Right lobe of liver (tissue), 6 donors: ENCODE results near the gene PTPRN2. TPM values are rescaled to one million over a fixed set of nuclear protein-coding genes. Genes with fewer than 3 reads are reported as not detected.
"Not testable (repeated sequence)": the region's sequence is repeated elsewhere in the genome, so short reads cannot be mapped to it uniquely, and the experiment has no call there.

Source experiments
- ATAC-seq, 4 donors: fragments of 200-7000 bp; cut with Tn5 transposase; one replicate each; pipeline ENCODE4 v1.9.1; 2020; ENCODE audit warnings: mild to moderate bottlenecking in 4 of 4, moderate library complexity in 4 of 4
- DNase-seq, 3 donors: peaks; one replicate each; pipeline ENCODE4 v3.0.0-alpha.2; 2020
- H3K27ac ChIP-seq, 3 donors: fragments of 200-600 bp; one replicate each; pipeline ENCODE4 v1.8.0; 2022
- H3K27me3 ChIP-seq, 2 donors: fragments of 200-600 bp; one replicate each; pipeline ENCODE4 v1.8.0; 2022
- H3K36me3 ChIP-seq, 4 donors: fragments of 200-600 bp; sonication (generic) in 1 of 4; one replicate each; pipeline versions ENCODE4 v1.5.1 to v1.8.0; 2017 to 2022; ENCODE audit warnings: control low read depth in 1 of 4
- H3K4me1 ChIP-seq, 4 donors: fragments of 200-600 bp; sonication (generic) in 1 of 4; one replicate each; pipeline versions ENCODE4 v1.5.1 to v1.8.0; 2017 to 2022; ENCODE audit warnings: control low read depth in 1 of 4
- H3K4me3 ChIP-seq, 3 donors: fragments of 200-600 bp; one replicate each; pipeline ENCODE4 v1.8.0; 2022
- H3K9me3 ChIP-seq, 4 donors: fragments of 200-600 bp; sonication (generic) in 1 of 4; one replicate each; pipeline versions ENCODE4 v1.5.1 to v1.8.0; 2017 to 2022; ENCODE audit warnings: control low read depth in 1 of 4
- CTCF ChIP-seq, 4 donors: fragments of 200-600 bp in 3 of 4; fragments of 450-650 bp in 1 of 4; IDR thresholded peaks; one replicate each; pipeline versions ENCODE4 v1.5.1 to v1.8.0; 2016 to 2022; ENCODE audit warnings: antibody characterized with exemption in 4 of 4, mild to moderate bottlenecking in 2 of 4
- POLR2A ChIP-seq: fragments of 450-650 bp; IDR thresholded peaks from one replicate; pipeline ENCODE4 v1.6.1; 2017; ENCODE audit warnings: antibody characterized with exemption, mild to moderate bottlenecking
- WGBS: methylation state at CpG from one replicate; pipeline ENCODE4 v1.1.6; 2018; ENCODE audit warnings: low coverage, low lambda C conversion rate; ENCODE audit not compliant: insufficient coverage; ENCODE audit errors: missing lambda C conversion rate; 5-methylcytosine and 5-hydroxymethylcytosine counted together
- intact Hi-C, 2 donors: fragments of 100-400 bp; cut with DNase I; formaldehyde crosslinking; loops; one replicate each; pipeline versions ENCODE4 v1.11.2 to v1.14.1; 2022
- total RNA-seq, 6 experiments: library from RNA; depleted of rRNA in 2 of 6; stranded (reverse); fragments of >200 nt in 2 of 6; fragmentation: NEBNext Ultra II Directional in 3 of 6; extraction: Animal tissue kit (Norgen Biotek cat#: 25700) in 3 of 6; gene quantifications; one replicate each; pipeline versions ENCODE4 v1.1.0 to v1.2.4, GENCODE V29; 2016 to 2023
- donor health status: DM: no; HTN: yes; CAD: no.
- donor health status: DM: no; HTN: no; CAD: no.
- donor health status: DM: no; HTN: no; CAD: no.
- donor health status: DM: no; HTN: yes; CAD: no.
- donor health status: DM: no; HTN: yes; CAD: no.

The PTPRN2 gene
- total RNA-seq, 6 experiments from 2014 or later = 0.15 to 0.87 (median 0.67) TPM

- intact Hi-C loops = no loop called here
These were observed 427.4 kb downstream of the PTPRN2 start for GRCh38 chr7:158160199-158160598.

DNA sequence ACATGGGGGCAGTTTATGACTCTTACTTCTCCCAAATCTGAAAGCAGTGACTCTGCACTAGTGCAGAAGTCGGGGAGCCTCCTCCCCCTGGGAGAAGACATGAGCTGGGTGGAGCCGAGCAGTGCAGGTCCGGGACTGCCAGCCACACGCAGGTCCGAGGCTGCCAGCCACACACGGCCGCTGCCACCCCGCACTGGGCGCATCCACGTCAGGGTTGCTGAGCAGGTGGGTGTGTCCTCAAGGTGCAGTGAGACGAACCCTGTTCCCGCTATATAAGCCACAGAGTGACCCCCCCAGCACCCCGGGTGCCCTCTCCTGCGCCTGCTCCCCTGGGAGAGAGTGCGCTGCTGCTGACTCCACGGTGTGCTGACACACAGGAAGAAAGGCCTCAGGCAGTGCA, 430.2 kb downstream of the PTPRN2 start:
- no peaks in the 10 kb centered on the region for H3K4me1 ChIP-seq
- TF ChIP-seq POLR2A (no peak), CTCF (IDR thresholded peaks at IDR 0.05) (no peak)
- intact Hi-C loops = no loop called here
- H3K4me3 ChIP-seq = no peak overlapping the region
- no peak overlapping the region for H3K27ac ChIP-seq
- H3K36me3 ChIP-seq = no peaks in the 10 kb centered on the region
- WGBS = no CpG with 5 or more reads among the region's 16 CpGs
- peak in 1 of 4 donors; percentile 36 for ATAC-seq
- no peak for DNase-seq
- H3K9me3 ChIP-seq = no peaks in the 10 kb centered on the region
- no peaks in the 10 kb centered on the region for H3K27me3 ChIP-seq

More at GRCh38 chr7:158160199-158160598, 427.4 kb downstream of the PTPRN2 start:
- no peak overlapping the region for H3K27ac ChIP-seq
- H3K4me3 ChIP-seq = no peak overlapping the region
- DNase-seq (no peak), ATAC-seq (no peak)
- no peaks in the 10 kb centered on the region for H3K9me3 ChIP-seq
- no peaks in the 10 kb centered on the region for H3K27me3 ChIP-seq
- 45% methylated on average over 3 of the region's 5 CpGs for WGBS
- no peak for TF ChIP-seq POLR2A
- TF ChIP-seq CTCF (IDR thresholded peaks at IDR 0.05) = no peak
- no peaks in the 10 kb centered on the region for H3K36me3 ChIP-seq
- no peaks in the 10 kb centered on the region for H3K4me1 ChIP-seq

- ATAC-seq (peak in 2 of 4 donors; percentile 43 to 72), DNase-seq (peak in 2 of 3 donors; percentile 74 to 91)
- intact Hi-C loops, H3K9me3 ChIP-seq, H3K27ac ChIP-seq, H3K4me3 ChIP-seq, H3K27me3 ChIP-seq, H3K4me1 ChIP-seq, H3K36me3 ChIP-seq: not testable (repeated sequence)
- WGBS = 65% methylated on average over 17 of the region's 17 CpGs
These were observed 436.4 kb downstream of the PTPRN2 start for GRCh38 chr7:158151273-158151672.

GRCh38 chr7:158150234-158150633, 437.4 kb downstream of the PTPRN2 start:
- TF ChIP-seq POLR2A = no peak
- TF ChIP-seq CTCF (IDR thresholded peaks at IDR 0.05) = no peak
- Histone ChIP-seq H3K36me3 (no peaks in the 10 kb centered on the region), H3K27me3 (no peaks in the 10 kb centered on the region), H3K9me3 (no peaks in the 10 kb centered on the region), H3K4me3 (no peak overlapping the region), H3K4me1 (no peaks in the 10 kb centered on the region), H3K27ac (no peak overlapping the region)
- DNase-seq = no peak
- intact Hi-C loops = no loop called here
- ATAC-seq = no peak
- WGBS = 57% methylated on average over 3 of the region's 7 CpGs

DNA sequence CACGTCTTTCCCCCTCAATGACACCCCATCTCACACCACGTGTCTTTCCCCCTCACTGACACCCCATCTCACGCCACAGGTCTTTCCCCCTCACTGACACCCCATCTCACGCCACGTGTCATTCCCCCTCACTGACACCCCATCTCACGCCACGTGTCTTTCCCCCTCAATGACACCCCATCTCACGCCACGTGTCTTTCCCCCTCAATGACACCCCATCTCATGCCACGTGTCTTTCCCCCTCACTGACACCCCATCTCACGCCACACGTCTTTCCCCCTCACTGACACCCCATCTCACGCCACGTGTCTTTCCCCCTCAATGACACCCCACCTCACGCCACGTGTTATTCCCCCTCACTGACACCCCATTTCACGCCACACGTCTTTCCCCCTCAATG, 440.2 kb downstream of the PTPRN2 start:
- H3K9me3 ChIP-seq, H3K4me3 ChIP-seq, intact Hi-C loops, H3K36me3 ChIP-seq, H3K27me3 ChIP-seq, H3K27ac ChIP-seq, DNase-seq, H3K4me1 ChIP-seq, ATAC-seq: not testable (repeated sequence)
- 85% methylated on average over 18 of the region's 18 CpGs for WGBS

DNA sequence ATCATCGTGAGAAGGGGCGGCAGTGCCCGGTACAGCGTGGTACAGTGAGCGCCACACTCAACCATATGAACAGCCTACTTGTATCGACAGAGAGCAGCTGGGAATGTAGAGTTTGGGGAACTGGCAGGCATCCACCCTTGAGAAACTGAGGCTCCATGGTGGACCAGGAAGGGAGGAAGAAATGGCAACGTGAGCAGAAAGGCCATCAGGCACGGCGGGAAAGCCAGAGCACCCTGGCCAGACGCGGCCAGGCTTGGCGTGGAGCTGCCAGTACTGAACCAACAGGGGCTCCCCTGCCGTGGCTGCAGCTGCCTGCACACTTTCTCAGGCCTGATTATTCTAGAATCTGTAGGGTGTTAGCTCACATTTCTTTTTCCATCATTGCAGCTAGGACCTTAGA, 442.3 kb downstream of the PTPRN2 start:
- no peak for DNase-seq
- WGBS = 84% methylated on average over 5 of the region's 13 CpGs

More for the DNA sequence above, 442.3 kb downstream of the PTPRN2 start:
- H3K4me3 ChIP-seq = no peak overlapping the region
- intact Hi-C loops = no loop called here
- no peaks in the 10 kb centered on the region for H3K9me3 ChIP-seq
- no peaks in the 10 kb centered on the region for H3K27me3 ChIP-seq
- no peak for TF ChIP-seq CTCF (IDR thresholded peaks at IDR 0.05)
- TF ChIP-seq POLR2A = no peak
- no peaks in the 10 kb centered on the region for H3K4me1 ChIP-seq
- ATAC-seq = no peak
- H3K36me3 ChIP-seq = no peaks in the 10 kb centered on the region
- no peak overlapping the region for H3K27ac ChIP-seq
